HG03108 (cell line): ENCODE results near the gene RFTN1.

Source experiments
- ATAC-seq: cut with Tn5 transposase; IDR thresholded peaks from one replicate; pipeline ENCODE4 v1.9.1; 2021; ENCODE audit warnings: moderate library complexity; ENCODE audit not compliant: unreplicated experiment

The RFTN1 gene

DNA sequence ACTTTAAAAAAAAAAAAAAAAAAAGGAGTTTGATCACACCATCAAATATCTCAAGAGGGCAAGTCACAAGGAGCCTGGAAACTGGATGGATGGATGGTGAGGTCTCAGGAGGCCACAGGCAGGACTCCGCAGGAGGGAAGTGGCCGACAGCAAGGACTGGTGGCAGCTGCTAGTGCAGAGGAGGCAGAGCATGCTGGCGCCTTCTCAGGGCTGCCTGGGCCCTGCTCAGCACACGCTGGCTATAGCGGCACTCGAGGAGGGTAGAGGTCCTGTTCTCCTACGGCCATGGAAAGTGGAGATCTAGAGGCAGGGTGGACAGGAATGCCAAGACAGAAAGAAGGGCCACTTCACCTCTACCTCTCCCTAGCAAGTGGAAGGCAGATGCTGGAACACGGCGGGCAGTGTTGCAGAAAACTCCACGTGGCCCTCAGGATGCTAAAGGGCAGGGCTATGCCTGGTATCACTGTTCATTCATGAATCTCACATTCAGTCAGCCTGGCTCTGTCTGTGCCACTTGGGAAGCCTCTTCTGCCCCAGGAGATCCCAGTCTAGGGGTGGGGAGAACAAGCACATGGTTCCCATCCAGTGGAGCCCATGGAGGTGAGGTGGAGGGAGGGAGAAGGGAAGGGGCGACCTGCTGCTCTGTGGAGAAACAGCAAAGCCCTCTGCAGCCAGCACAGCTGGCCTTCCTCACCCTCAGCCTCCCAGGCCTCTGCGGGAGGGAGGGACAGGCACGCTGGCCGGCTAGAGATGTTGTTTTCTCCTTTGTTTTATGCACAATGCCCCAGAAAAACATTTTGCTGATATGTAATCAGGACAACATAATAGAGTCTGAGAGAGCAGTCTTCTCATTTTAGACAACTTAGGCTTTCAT lies 177.5 kb downstream of the RFTN1 start:
- no peak for ATAC-seq

GRCh38 chr3:16335333-16335732 lies 178.2 kb downstream of the RFTN1 start:
- ATAC-seq = no peak

GRCh38 chr3:16334909-16335308 lies 178.6 kb downstream of the RFTN1 start:
- ATAC-seq = no peak

- ATAC-seq = no peak
Observed at GRCh38 chr3:16332904-16333426, 180.5 kb downstream of the RFTN1 start.

DNA sequence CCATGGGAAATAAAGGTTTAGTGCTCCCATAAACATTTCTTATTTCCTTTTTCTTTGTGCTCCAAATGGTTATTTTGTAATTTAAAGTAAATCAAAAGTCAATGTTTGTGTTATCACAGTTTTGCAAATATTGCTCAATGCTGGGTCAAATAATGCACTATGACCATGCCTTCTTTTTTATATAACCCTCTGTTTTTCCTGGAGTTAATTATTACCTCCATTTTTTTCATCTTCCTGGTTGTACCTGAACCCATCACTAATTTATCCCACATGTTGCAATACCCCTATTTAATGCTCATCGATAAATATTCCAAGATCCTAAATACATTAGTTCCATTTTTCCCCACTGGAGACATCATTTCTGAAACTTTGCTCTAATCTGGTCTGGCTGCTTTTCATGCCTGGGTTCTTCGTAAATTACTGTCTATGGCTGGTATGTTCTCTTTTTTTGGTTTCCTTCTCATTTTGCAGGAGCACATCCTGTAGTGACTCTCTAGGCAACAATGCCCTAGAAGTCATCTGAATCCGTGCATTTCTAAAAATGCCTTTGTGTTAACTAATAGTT lies 182.1 kb downstream of the RFTN1 start:
- no peak for ATAC-seq

DNA sequence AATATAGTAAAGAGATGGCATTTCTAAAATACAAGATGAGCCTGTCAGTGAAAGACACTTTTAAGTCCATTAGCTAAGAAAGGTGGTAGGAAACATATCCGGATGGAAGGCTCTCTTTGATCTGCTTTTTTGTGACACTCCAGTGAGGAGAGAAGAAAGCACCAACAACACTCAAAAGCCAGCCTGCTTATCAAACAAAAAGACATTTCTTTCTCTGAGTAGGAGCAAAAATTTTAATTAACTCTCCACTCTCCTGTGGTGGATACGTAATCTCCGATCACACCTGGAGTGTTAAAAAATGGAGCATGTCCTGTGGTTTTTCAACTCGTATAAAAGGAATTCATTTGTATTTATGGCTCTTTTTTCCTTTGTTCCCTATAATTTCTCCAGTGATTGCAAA lies 183.1 kb downstream of the RFTN1 start:
- ATAC-seq = no peak

GRCh38 chr3:16329826-16330129 lies 183.7 kb downstream of the RFTN1 start:
- no peak for ATAC-seq

- ATAC-seq = no peak
Observed at GRCh38 chr3:16329036-16329825, 184.3 kb downstream of the RFTN1 start.

- ATAC-seq = no peak
Observed at GRCh38 chr3:16328124-16328523, 185.4 kb downstream of the RFTN1 start.

GRCh38 chr3:16326724-16327349 lies 186.7 kb downstream of the RFTN1 start:
- no peak for ATAC-seq

- no peak for ATAC-seq
Observed at GRCh38 chr3:16325850-16326249, 187.6 kb downstream of the RFTN1 start.

DNA sequence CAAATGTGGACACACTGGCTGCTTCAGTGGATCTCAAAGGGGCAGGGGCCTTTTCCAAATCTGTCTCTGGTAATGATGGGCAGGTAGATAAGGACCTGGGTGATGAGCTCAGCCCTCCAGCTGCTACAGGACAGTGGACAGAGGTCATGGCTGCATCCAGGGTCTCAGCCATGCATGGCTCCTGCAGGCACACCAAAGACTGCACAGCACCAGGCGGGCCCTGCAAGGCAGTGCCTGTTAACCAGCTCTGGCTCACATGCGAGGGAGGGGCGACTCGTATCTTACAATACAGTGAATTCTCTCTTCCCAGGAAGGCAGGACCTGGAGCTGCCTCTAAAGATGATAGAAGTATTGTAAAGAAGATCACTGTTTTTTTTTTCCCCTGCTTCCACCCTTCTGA lies 189.8 kb downstream of the RFTN1 start:
- ATAC-seq = no peak

DNA sequence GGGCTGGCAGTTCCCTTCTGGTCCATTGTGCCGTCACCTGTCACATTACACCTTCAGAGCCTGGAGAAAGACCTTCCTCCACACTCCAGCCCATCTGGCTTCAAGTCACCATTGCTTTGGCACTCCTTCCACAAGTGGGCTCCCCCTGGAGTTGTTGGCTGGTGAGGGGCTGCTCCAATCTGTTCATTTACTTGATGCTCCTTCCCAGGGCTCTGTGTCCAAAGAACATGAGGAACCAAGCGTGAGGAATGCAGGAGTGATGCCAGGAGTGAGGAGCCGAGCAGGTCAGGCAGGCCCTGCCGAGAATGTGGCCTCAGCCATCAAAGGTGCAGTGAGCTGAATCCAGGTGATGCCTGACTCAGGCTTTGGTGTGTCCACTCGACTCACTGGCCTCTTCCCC lies 191.3 kb downstream of the RFTN1 start:
- no peak for ATAC-seq

DNA sequence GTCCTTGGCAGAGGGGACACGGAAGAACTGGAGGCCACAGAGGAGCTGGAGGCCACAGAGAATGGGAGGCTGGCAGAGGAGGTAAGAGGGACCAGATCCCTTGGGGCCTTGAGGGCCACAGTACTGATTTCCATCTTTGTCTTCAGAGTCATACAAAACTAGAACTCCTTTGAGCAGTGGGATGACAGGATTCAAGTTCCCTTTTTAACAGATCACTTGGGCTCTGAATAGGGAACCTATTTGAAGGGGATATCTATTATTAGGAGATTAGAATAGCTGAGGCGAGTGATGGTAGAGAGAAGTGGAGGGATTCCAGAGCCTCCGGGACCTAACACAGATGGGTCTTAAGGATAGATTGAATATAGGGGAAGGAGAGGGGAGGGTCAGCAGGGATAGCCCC lies 192.8 kb downstream of the RFTN1 start:
- no peak for ATAC-seq

GRCh38 chr3:16319723-16320122 lies 193.8 kb downstream of the RFTN1 start:
- no peak for ATAC-seq

- no peak for ATAC-seq
Observed at GRCh38 chr3:16319307-16319706, 194.2 kb downstream of the RFTN1 start.

- ATAC-seq = no peak
Observed at GRCh38 chr3:16318176-16318575, 195.3 kb downstream of the RFTN1 start.

- ATAC-seq = no peak
Observed at GRCh38 chr3:16317561-16317945, 195.9 kb downstream of the RFTN1 start.

DNA sequence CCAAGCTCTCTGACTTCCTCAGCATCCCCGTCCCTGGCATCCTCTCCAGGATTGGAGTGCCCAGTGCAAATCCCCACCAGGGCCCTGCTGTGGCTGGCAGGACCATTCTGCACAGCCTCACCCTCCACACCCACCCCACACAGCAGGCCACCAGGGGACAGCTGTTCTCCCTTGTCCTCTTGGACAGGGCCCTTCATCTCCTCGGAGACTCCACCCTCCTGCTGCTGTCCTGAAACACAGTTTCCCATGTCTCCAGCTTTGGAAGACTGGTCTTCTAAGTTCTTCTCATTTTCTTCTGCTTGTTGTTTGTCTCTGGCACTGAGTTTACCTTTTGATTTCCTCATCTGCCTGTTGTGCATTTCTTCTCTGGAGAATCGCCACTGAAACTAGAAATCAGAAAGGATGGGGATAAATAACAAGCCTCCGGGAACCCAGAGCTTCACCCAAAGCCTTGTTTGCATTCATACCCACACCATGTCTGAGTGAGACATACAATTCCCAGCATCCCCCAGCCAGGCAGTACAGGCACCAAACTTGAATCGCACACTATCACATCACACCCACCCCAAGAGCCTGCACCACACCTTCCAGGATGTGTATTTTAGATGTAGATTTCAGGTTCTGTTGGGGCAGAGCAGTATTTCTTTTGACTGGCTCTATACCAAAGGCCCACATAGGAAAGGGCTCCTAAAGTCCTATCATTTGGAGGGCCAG lies 196.5 kb downstream of the RFTN1 start:
- ATAC-seq = no peak

DNA sequence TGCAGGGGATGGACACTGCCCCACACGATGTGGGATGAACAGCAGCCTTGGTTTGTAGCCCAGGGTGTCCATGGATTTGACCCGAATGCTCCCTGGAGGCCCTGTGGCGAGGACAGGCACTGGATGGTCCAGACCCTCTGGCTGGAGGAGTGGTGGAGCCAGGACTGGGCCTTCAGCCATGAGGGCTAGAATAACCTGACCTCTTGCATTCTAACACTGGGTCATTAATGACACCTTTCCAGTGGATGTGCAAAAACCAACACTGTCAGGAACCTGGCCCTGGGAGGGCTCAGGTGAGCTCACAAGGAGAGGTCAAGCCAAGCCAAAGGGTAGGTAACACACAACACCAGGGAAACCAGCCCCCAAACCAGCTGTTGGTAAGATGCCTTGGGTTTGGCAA lies 197.1 kb downstream of the RFTN1 start:
- no peak for ATAC-seq

GRCh38 chr3:16315623-16316022 lies 197.9 kb downstream of the RFTN1 start:
- no peak for ATAC-seq
